Astrocyte of the spinal cord (primary cell): Measurements from ENCODE around the gene PRDX5.
A peak's percentile ranks its signal among the peaks of the same experiment; 100 is the strongest.
"Not testable (repeated sequence)": the region's sequence is repeated elsewhere in the genome, so short reads cannot be mapped to it uniquely, and the experiment has no call there.

Experiments used
- DNase-seq: peaks from one replicate; pipeline ENCODE4 v3.0.0; 2011; ENCODE audit warnings: low read depth, low spot score
- H3K4me3 ChIP-seq: 2 replicates; pipeline ENCODE4 v1.5.1; 2011; ENCODE audit warnings: low read depth, mild to moderate bottlenecking, low read length, moderate library complexity
- in situ Hi-C: cut with HindIII; loops from 2 replicates; pipeline ENCODE4 v1.10.0; 2017; ENCODE audit warnings: low sequenced_read_pairs
- TF ChIP-seq, protein P1 (sequence below): IDR thresholded peaks from 2 replicates; pipeline ENCODE4 v1.5.1; 2012; ENCODE audit warnings: low read depth, mild to moderate bottlenecking, low read length, inconsistent platforms

Gene PRDX5

DNA sequence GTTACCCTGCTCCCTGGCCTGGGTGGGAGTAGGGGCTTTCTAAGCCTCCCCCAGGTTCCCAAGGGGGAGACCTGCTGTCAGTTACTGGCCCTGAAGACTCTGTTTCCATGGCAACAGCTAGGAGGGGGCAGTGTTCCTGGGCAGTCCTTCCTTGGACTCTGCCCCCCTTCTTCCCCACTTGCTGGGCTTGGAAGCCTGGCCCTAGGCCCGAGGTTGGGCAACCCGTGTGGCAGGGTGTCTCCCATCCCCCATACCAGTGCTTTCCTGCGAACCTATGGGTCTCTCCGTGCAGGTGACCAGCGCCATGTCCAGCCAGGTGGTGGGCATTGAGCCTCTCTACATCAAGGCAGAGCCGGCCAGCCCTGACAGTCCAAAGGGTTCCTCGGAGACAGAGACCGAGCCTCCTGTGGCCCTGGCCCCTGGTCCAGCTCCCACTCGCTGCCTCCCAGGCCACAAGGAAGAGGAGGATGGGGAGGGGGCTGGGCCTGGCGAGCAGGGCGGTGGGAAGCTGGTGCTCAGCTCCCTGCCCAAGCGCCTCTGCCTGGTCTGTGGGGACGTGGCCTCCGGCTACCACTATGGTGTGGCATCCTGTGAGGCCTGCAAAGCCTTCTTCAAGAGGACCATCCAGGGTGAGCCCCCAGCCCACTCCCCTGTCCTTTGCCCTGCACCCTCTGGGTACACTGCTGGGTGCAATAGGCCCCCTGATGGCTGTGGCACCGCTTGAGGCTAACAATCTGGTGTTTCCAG, 10.9 kb upstream of the PRDX5 start:
- in situ Hi-C loops: no loop called here
- TF ChIP-seq, protein P1, sequence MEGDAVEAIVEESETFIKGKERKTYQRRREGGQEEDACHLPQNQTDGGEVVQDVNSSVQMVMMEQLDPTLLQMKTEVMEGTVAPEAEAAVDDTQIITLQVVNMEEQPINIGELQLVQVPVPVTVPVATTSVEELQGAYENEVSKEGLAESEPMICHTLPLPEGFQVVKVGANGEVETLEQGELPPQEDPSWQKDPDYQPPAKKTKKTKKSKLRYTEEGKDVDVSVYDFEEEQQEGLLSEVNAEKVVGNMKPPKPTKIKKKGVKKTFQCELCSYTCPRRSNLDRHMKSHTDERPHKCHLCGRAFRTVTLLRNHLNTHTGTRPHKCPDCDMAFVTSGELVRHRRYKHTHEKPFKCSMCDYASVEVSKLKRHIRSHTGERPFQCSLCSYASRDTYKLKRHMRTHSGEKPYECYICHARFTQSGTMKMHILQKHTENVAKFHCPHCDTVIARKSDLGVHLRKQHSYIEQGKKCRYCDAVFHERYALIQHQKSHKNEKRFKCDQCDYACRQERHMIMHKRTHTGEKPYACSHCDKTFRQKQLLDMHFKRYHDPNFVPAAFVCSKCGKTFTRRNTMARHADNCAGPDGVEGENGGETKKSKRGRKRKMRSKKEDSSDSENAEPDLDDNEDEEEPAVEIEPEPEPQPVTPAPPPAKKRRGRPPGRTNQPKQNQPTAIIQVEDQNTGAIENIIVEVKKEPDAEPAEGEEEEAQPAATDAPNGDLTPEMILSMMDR: no peak
- H3K4me3 ChIP-seq: no peak overlapping the region
- no peak for DNase-seq

DNA sequence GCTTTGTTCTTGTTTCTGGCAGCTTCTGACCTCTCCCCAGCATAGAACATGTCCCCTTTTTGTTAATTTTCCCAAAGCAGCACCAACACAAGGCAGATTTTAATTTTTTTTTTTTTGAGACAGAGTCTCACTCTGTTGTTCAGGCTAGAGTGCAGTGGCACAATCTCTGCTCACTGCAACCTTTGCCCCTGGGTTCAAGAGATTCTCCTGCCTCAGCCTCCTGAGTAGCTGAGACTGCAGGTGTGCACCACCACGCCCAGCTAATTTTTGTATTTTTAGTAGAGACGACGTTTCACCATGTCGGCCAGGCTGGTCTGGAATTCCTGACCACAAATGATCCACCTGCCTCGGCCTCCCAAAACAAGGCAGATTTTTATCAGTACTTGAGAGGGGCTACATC, 10.1 kb upstream of the PRDX5 start:
- DNase-seq, in situ Hi-C loops, H3K4me3 ChIP-seq: not testable (repeated sequence)

DNA sequence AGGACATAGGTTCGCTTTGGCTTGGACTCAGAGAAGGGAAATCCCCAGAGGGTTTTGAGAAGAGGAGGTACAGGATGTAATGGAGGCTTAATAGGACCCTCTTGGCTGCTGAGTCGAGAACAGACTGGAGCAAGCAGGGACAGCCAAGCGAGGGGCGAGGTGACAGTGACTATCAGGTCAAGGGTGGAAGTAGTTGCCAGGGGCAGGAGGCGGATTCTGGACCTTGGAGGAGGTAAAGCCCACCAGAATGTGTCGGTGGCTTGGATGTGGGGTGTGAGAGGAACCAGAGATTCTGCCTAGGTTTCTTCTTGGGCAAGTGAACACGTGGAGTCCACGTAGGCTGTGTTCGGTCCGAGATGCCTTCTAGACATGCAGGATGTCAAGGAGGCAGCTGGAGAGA, 5.0 kb upstream of the PRDX5 start:
- TF ChIP-seq, protein P1: no peak
- H3K4me3 ChIP-seq: no peak overlapping the region
- in situ Hi-C loops: no loop called here
- DNase-seq: no peak

DNA sequence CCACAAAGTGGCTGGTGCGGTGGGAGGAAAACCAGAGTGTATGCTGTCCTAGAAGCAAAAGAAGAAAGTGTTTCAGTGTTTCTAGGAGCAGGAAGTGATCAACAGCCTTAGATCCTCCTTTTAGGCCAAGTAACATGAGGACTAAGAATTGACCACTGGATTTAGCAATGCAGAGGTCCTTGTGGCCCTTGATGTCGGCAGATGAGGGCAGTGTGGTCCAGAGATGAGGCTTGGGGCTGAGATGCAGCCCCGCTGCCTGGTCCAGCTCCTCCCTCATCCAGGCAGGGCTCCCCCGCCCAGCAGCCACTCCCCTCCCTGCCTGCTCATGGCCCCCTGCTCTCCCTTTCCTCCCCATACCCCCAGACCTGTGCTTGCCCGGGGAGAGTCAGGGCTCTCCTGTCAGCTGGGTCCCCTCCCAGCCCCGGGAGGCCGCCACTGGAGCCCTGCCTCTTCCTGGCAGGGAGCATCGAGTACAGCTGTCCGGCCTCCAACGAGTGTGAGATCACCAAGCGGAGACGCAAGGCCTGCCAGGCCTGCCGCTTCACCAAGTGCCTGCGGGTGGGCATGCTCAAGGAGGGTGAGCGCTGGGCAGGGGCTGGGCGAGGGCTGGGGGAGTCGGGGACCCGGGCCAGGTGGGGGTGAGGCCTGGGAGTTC, 4.3 kb upstream of the PRDX5 start:
- H3K4me3 ChIP-seq: no peak overlapping the region
- no peak for DNase-seq
- TF ChIP-seq, protein P1: no peak
- in situ Hi-C loops: no loop called here

DNA sequence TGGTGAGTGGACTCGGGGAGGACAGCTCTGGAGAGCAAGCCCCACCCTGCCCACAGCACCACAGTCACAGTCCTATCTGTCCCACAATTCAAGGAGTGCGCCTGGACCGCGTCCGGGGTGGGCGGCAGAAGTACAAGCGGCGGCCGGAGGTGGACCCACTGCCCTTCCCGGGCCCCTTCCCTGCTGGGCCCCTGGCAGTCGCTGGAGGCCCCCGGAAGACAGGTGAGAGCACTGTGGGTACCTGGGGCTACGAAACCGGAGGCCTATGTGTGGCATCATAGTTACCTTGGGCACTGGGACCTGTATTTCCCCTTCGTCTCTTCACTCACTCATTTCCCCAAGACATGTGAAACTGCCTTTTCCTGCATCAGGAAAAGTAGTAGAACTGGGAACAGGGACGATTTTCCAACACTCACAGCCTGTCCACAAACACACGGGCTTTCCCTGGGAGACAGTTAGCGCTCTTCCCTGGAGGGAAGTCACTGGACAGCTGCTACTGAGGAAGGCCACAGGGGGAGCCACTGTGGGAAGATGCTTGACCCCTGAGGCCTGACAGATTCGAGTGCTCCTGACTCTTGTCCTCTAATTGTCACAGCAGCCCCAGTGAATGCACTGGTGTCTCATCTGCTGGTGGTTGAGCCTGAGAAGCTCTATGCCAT, 3.6 kb upstream of the PRDX5 start:
- TF ChIP-seq, protein P1: peak; percentile 22
- H3K4me3 ChIP-seq: no peak overlapping the region
- DNase-seq: no peak
- in situ Hi-C loops: no loop called here

DNA sequence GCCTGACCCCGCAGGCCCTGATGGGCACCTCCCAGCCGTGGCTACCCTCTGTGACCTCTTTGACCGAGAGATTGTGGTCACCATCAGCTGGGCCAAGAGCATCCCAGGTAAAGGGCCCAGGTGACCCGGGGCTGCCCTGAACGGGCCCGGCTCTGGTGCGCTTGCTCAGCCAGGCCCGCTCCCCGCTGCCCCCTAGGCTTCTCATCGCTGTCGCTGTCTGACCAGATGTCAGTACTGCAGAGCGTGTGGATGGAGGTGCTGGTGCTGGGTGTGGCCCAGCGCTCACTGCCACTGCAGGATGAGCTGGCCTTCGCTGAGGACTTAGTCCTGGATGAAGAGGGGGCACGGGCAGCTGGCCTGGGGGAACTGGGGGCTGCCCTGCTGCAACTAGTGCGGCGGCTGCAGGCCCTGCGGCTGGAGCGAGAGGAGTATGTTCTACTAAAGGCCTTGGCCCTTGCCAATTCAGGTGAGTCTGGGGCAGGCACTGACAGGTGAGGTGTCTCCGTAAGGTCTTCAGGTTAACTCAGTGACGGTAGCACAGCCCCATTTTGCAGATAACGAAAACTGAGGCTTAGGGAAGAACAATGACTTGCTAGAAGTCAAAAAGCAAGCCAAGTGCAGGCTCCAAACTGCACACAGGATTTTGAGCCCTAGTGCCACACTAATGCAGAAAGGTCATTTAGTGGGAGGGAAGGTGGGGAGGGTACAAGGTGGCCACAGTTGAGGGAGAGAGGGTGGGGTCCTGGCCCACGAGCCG, 2.9 kb upstream of the PRDX5 start:
- H3K4me3 ChIP-seq: no peak overlapping the region
- in situ Hi-C loops: no loop called here
- DNase-seq: no peak
- TF ChIP-seq, protein P1: no peak

DNA sequence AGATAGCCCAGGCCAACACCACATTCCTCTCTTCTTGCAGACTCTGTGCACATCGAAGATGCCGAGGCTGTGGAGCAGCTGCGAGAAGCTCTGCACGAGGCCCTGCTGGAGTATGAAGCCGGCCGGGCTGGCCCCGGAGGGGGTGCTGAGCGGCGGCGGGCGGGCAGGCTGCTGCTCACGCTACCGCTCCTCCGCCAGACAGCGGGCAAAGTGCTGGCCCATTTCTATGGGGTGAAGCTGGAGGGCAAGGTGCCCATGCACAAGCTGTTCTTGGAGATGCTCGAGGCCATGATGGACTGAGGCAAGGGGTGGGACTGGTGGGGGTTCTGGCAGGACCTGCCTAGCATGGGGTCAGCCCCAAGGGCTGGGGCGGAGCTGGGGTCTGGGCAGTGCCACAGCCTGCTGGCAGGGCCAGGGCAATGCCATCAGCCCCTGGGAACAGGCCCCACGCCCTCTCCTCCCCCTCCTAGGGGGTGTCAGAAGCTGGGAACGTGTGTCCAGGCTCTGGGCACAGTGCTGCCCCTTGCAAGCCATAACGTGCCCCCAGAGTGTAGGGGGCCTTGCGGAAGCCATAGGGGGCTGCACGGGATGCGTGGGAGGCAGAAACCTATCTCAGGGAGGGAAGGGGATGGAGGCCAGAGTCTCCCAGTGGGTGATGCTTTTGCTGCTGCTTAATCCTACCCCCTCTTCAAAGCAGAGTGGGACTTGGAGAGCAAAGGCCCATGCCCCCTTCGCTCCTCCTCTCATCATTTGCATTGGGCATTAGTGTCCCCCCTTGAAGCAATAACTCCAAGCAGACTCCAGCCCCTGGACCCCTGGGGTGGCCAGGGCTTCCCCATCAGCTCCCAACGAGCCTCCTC, 2.0 kb upstream of the PRDX5 start:
- DNase-seq, H3K4me3 ChIP-seq, in situ Hi-C loops: not testable (repeated sequence)
